Common myeloid progenitor, CD34-positive (primary cell): ENCODE measurements around the gene FOSL2.

Experiments
- CTCF ChIA-PET: fragments of 350-600 bp; sonication (Branson Sonifier 250); formaldehyde crosslinking; loops from one replicate; lab custom pipeline; 2021; ENCODE audit warnings: antibody characterized with exemption; lab: Charles Lee
- POLR2A ChIA-PET: fragments of 350-600 bp; sonication (Branson Sonifier 250); formaldehyde crosslinking; loops from one replicate; lab custom pipeline; 2021; ENCODE audit warnings: antibody characterized with exemption; lab: Charles Lee
- DNase-seq, 3 donors: peaks; one replicate each; pipeline versions ENCODE4 v3.0.0 to v3.0.0-alpha.2; 2013
- H3K27ac ChIP-seq, 2 experiments: 1 replicate in 1 of 2; 2 replicates in 1 of 2; pipeline ENCODE4 v1.7.0; 2013; ENCODE audit warnings: inconsistent platforms in 2 of 2, low read length in 2 of 2, mild to moderate bottlenecking in 2 of 2, low read depth in 1 of 2, moderate library complexity in 1 of 2; ENCODE audit not compliant: severe bottlenecking in 2 of 2, insufficient read depth in 1 of 2, poor library complexity in 1 of 2
- H3K27me3 ChIP-seq, 5 experiments: replicated peaks in 2 of 5; 1 replicate in 3 of 5; 2 replicates in 2 of 5; pipeline versions ENCODE4 v1.6.1 to v1.7.0; 2013; ENCODE audit warnings: low read length in 4 of 5, mild to moderate bottlenecking in 2 of 5, moderate library complexity in 2 of 5, inconsistent platforms in 1 of 5; ENCODE audit not compliant: insufficient read depth in 5 of 5, control insufficient read depth in 4 of 5
- H3K36me3 ChIP-seq, 4 experiments: 1 replicate in 2 of 4; 2 replicates in 2 of 4; pipeline versions ENCODE4 v1.6.1 to v1.7.0; 2013; ENCODE audit warnings: low read length in 3 of 4, control low read depth in 1 of 4, mild to moderate bottlenecking in 1 of 4; ENCODE audit not compliant: control insufficient read depth in 4 of 4, insufficient read depth in 4 of 4
- H3K4me1 ChIP-seq, 4 experiments: 1 replicate in 3 of 4; 2 replicates in 1 of 4; pipeline versions ENCODE4 v1.6.1 to v1.7.1; 2013; ENCODE audit warnings: low read length in 3 of 4, mild to moderate bottlenecking in 3 of 4, control low read depth in 1 of 4, inconsistent platforms in 1 of 4, moderate library complexity in 1 of 4; ENCODE audit not compliant: control insufficient read depth in 4 of 4, insufficient read depth in 4 of 4; ENCODE audit errors: control extremely low read depth in 1 of 4
- H3K4me3 ChIP-seq, 7 experiments: 1 replicate in 4 of 7; 2 replicates in 3 of 7; pipeline versions ENCODE4 v1.5.1 to v1.7.0; 2013; ENCODE audit warnings: mild to moderate bottlenecking in 7 of 7, low read length in 6 of 7, moderate library complexity in 6 of 7, inconsistent platforms in 2 of 7, low read depth in 2 of 7, control low read depth in 1 of 7; ENCODE audit not compliant: insufficient read depth in 4 of 7, control insufficient read depth in 1 of 7; ENCODE audit errors: extremely low read depth in 1 of 7
- H3K9me3 ChIP-seq, 5 experiments: 1 replicate in 4 of 5; 2 replicates in 1 of 5; pipeline versions ENCODE4 v1.6.1 to v1.7.1; 2013; ENCODE audit warnings: low read length in 4 of 5, mild to moderate bottlenecking in 2 of 5, inconsistent platforms in 1 of 5, low read depth in 1 of 5, moderate library complexity in 1 of 5; ENCODE audit not compliant: control insufficient read depth in 4 of 5, insufficient read depth in 2 of 5; ENCODE audit errors: control extremely low read depth in 1 of 5
- WGBS: methylation state at CpG from one replicate; pipeline ENCODE4 v1.1.5; 2013; ENCODE audit not compliant: insufficient coverage; 5-methylcytosine and 5-hydroxymethylcytosine counted together

Gene FOSL2

GRCh38 chr2:28419443-28420270 is 27.0 kb downstream of the FOSL2 start:
- WGBS, result 98% methylated on average over 6 of the region's 7 CpGs
- peaks cover 8 to 21% (median 18%) of the 10 kb centered on the region in 4 experiments for H3K4me1 ChIP-seq
- H3K27ac ChIP-seq, result no peak overlapping the region
- peaks cover 0 to 21% (median 12%) of the 10 kb centered on the region in 4 experiments for H3K36me3 ChIP-seq
- DNase-seq, result no peak
- no peaks in the 10 kb centered on the region for H3K27me3 ChIP-seq
- CTCF ChIA-PET, result interaction anchor here (1.0 to 1.9 kb wide), 6 partner anchors 8 to 64 kb away, joined by 3 to 8 read pairs (median 4); no protein-coding TSS in a partner anchor
- no peaks in the 10 kb centered on the region for H3K9me3 ChIP-seq
- POLR2A ChIA-PET, result interaction anchor here (1.0 kb wide), 1 partner anchor 16 kb away, joined by 3 read pairs; no protein-coding TSS in a partner anchor
- H3K4me3 ChIP-seq, result no peak overlapping the region

GRCh38 chr2:28420722-28421121 is 28.1 kb downstream of the FOSL2 start:
- POLR2A ChIA-PET, result no interaction called here
- 100% methylated on average over 2 of the region's 4 CpGs for WGBS
- no peak overlapping the region for H3K4me3 ChIP-seq
- no peaks in the 10 kb centered on the region for H3K27me3 ChIP-seq
- H3K27ac ChIP-seq, result no peak overlapping the region
- CTCF ChIA-PET, result interaction anchor here (1.9 kb wide), 1 partner anchor 32 kb away, joined by 8 read pairs; no protein-coding TSS in a partner anchor
- no peaks in the 10 kb centered on the region for H3K9me3 ChIP-seq
- peaks cover 0 to 10% (median 4%) of the 10 kb centered on the region in 4 experiments for H3K36me3 ChIP-seq
- peaks cover 15 to 30% (median 25%) of the 10 kb centered on the region in 4 experiments for H3K4me1 ChIP-seq
- DNase-seq, result no peak

GRCh38 chr2:28422908-28423741 is 30.5 kb downstream of the FOSL2 start:
- DNase-seq, result no peak
- peak overlapping the region in 2 of 7 experiments; percentile 19 to 43 for H3K4me3 ChIP-seq
- no peaks in the 10 kb centered on the region for H3K36me3 ChIP-seq
- H3K27ac ChIP-seq, result peak overlapping the region; percentile 44 to 69
- CTCF ChIA-PET, result interaction anchor here (1.0 to 2.2 kb wide), 6 partner anchors 9 to 30 kb away, joined by 3 to 6 read pairs (median 4); no protein-coding TSS in a partner anchor
- POLR2A ChIA-PET, result no interaction called here
- H3K27me3 ChIP-seq, result no peaks in the 10 kb centered on the region
- H3K4me1 ChIP-seq, result peaks cover 15 to 35% (median 27%) of the 10 kb centered on the region in 4 experiments
- WGBS, result 70% methylated on average over 15 of the region's 17 CpGs
- no peaks in the 10 kb centered on the region for H3K9me3 ChIP-seq

GRCh38 chr2:28423856-28424605 is 31.4 kb downstream of the FOSL2 start:
- WGBS, result 0% methylated on average over 4 of the region's 7 CpGs
- Histone ChIP-seq H3K27me3 (no peaks in the 10 kb centered on the region), H3K9me3 (no peaks in the 10 kb centered on the region), H3K36me3 (no peaks in the 10 kb centered on the region), H3K4me3 (peak overlapping the region in 2 of 7 experiments; percentile 22 to 43), H3K4me1 (peaks cover 15 to 44% (median 33%) of the 10 kb centered on the region in 4 experiments), H3K27ac (peak overlapping the region; percentile 44 to 69)
- ChIA-PET CTCF (interaction anchor here (1.0 to 2.2 kb wide), 7 partner anchors 10 to 29 kb away, joined by 3 to 6 read pairs (median 4); no protein-coding TSS in a partner anchor), POLR2A (no interaction called here)
- DNase-seq, result peak; percentile 48 to 87 (median 81)

GRCh38 chr2:28424799-28425463 is 32.3 kb downstream of the FOSL2 start:
- POLR2A ChIA-PET, result no interaction called here
- CTCF ChIA-PET, result interaction anchor here (1.0 to 2.2 kb wide), 4 partner anchors 11 to 28 kb away, joined by 3 to 6 read pairs (median 4); no protein-coding TSS in a partner anchor
- no peaks in the 10 kb centered on the region for H3K27me3 ChIP-seq
- H3K36me3 ChIP-seq, result no peaks in the 10 kb centered on the region
- peaks cover 15 to 44% (median 33%) of the 10 kb centered on the region in 4 experiments for H3K4me1 ChIP-seq
- no peak overlapping the region for H3K27ac ChIP-seq
- WGBS, result 72% methylated on average over 2 of the region's 2 CpGs
- no peaks in the 10 kb centered on the region for H3K9me3 ChIP-seq
- H3K4me3 ChIP-seq, result no peak overlapping the region
- no peak for DNase-seq

- Histone ChIP-seq H3K4me1 (peaks cover 15 to 47% (median 34%) of the 10 kb centered on the region in 4 experiments), H3K4me3 (no peak overlapping the region), H3K27me3 (no peaks in the 10 kb centered on the region), H3K9me3 (no peaks in the 10 kb centered on the region), H3K27ac (no peak overlapping the region), H3K36me3 (no peaks in the 10 kb centered on the region)
- ChIA-PET POLR2A (no interaction called here), CTCF (interaction anchor here (1.0 to 2.2 kb wide), 5 partner anchors 10 to 28 kb away, joined by 3 to 6 read pairs (median 3); no protein-coding TSS in a partner anchor)
- 100% methylated on average over 3 of the region's 5 CpGs for WGBS
- DNase-seq, result no peak
These were observed 32.8 kb downstream of the FOSL2 start for GRCh38 chr2:28425464-28425835.
